ENCODE measurements around the gene FGF21.

Gene FGF21

GRCh38 chr19:48720251-48720612, 35.1 kb upstream of the FGF21 start:
- no peak for DNase-seq (ENCODE audit: extremely low spot score)
- POLR2A ChIA-PET: interaction anchor here (0.6 to 1.7 kb wide), 2 partner anchors 123 to 152 kb away, joined by 3 to 11 read pairs; partner anchors contain the start of gene PPP1R15A
- TF ChIP-seq CTCF (IDR thresholded peaks at IDR 0.05; ENCODE audit: control extremely low read depth, extremely low read depth, low read depth, missing control alignments): no peak
- CTCF ChIA-PET: interaction anchor here (1.0 to 2.4 kb wide), 3 partner anchors 19 to 122 kb away, joined by 3 to 7 read pairs (median 3); no protein-coding TSS in a partner anchor

DNA sequence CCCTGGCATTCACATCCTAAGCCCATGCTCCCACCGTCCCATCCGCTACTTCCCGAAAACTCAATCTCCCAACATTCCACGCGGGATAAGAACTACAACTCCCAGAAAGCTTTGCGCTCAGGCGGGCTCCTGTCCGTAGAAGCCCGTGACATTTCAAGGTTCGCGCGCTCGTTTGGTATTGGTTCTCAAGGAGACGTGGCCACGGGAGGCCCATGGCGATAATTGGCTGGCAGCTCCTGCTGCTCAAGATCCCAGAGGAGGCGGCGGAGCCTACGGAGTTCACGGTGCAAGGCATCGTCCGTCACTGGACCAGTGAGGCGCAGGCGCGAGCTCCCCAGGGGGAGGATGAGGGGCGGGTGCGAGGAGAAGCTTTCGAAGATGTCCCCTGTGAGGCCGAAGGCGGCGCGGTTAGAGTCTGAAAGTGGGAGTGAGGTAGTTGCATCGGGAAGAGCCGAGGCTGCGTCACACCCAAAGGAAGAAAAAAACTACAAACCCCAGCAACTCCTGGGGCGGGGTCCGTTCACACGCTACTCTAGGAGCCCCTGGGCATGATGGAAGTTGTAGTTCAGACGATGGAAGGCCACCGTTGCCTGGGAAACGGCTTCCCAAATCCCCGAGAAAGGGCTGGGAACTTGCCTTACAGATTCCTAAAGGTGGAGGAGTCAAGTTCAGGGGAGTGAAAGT, 34.6 kb upstream of the FGF21 start:
- DNase-seq (ENCODE audit: extremely low spot score): peak; percentile 96
- no peak for TF ChIP-seq CTCF (IDR thresholded peaks at IDR 0.05; ENCODE audit: control extremely low read depth, extremely low read depth, low read depth, missing control alignments)
- ChIA-PET POLR2A (interaction anchor here (0.5 to 1.7 kb wide), 3 partner anchors 122 to 1880 kb away, joined by 3 to 11 read pairs (median 3); partner anchors contain the start of gene PPP1R15A), CTCF (interaction anchor here (1.0 to 2.4 kb wide), 3 partner anchors 18 to 121 kb away, joined by 3 to 7 read pairs (median 3); no protein-coding TSS in a partner anchor)

DNA sequence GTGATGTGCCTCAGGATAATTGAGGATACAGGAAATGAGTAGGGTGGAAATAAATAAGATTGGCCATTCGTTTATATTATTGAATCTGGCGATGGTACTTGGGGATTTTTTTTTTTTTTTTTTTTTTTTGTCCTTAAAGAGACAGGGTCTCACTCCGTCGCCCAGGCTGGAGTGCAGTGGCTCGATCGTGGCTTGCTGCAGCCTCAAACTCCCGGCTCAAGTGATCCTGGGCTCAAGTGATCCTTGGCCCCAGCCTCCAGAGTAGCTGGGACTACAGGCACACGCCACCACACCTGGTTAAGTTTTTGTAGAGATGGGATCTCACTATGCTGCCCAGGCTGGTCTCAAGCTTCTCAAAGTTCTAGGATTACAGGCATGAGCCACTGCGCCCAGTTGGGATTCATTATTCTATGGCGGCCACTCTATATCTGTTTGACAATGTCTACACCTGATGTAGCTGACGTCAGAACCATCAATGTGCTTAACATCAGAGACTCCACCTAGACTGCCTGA, 33.1 kb upstream of the FGF21 start:
- CTCF ChIA-PET: interaction anchor here (2.4 kb wide), 1 partner anchor 16 kb away, joined by 7 read pairs; no protein-coding TSS in a partner anchor
- DNase-seq (ENCODE audit: extremely low spot score): no peak
- TF ChIP-seq CTCF (IDR thresholded peaks at IDR 0.05; ENCODE audit: control extremely low read depth, extremely low read depth, low read depth, missing control alignments): no peak
- POLR2A ChIA-PET: no interaction called here

- no peak for TF ChIP-seq CTCF (IDR thresholded peaks at IDR 0.05; ENCODE audit: control extremely low read depth, extremely low read depth, low read depth, missing control alignments)
- ChIA-PET POLR2A (interaction anchor here (0.9 kb wide), 1 partner anchor 147 kb away, joined by 3 read pairs; the partner anchor contains the start of gene PPP1R15A), CTCF (interaction anchor here (0.9 to 1.6 kb wide), 8 partner anchors 8 to 117 kb away, joined by 3 to 4 read pairs (median 4); no protein-coding TSS in a partner anchor)
- DNase-seq (ENCODE audit: extremely low spot score): peak; percentile 64
Observed at GRCh38 chr19:48724796-48725753, 30.2 kb upstream of the FGF21 start.

DNA sequence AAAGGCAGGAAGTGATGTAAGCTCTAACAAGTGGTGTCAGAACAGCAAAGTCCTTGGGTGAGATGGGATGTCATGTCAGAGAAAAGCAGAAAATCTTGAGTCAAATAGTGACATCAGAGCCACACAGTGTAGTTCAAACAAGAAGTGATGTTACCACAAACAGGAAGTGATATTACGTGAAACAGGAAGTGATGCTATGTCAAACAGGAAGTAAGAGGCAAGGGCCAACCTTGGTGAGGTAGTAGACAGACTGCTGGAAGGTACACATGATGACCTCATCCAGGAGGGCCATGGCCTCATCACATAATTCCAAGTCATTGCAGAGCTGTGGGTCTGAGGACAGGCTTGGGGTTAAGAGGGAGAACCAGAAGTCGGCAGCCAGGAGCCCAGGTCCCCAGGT, 28.8 kb upstream of the FGF21 start:
- ChIA-PET POLR2A (interaction anchor here (0.7 kb wide), 1 partner anchor 16 kb away, joined by 5 read pairs; no protein-coding TSS in a partner anchor), CTCF (interaction anchor here (1.4 to 1.8 kb wide), 4 partner anchors 11 to 109 kb away, joined by 3 to 9 read pairs (median 4); partner anchors contain the start of gene HSD17B14)
- no peak for TF ChIP-seq CTCF (IDR thresholded peaks at IDR 0.05; ENCODE audit: control extremely low read depth, extremely low read depth, low read depth, missing control alignments)
- DNase-seq (ENCODE audit: extremely low spot score): peak; percentile 39

Data from GM10248 (cell line).